Measurements from ENCODE around the gene ARHGAP18.

Gene ARHGAP18

DNA sequence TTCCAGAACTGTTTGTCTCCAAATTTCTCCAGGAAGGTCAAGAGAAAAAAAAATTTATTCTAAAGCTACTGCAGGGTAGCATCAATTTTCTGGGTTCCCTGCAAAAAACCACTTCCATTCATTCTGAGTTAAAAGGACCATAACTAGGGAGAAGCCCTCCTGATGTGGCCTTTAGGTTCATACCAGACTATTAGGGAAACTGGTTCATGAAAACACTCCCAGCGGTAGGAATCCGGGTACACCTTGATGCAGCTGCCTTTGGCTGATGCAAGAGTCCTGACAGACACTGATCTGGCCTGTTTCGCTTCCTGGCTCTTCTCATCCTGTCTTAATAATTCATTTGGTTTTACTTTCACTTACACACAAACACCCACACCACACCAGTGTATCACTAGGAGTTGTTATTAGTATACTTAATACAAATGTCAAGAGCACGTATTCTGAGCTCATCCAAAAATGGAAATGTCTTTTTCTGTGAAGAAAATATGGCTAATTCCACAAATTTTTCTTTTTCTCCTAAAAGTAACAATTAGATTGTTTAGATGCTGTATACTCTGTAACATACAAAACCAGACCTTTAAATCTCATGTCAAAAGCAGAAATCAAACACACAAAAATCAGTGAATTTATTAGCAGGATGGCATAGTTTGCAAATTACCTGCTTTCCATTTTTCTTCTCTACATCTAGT, 38.4 kb upstream of the ARHGAP18 start:
- ChIA-PET POLR2A (no interaction called here), CTCF (interaction anchor here (0.6 to 3.6 kb wide), 8 partner anchors 16 to 249 kb away, joined by 3 to 24 read pairs (median 4); no protein-coding TSS in a partner anchor)
- Histone ChIP-seq H3K4me3 (ENCODE audit: low read depth, low read length) (no peak overlapping the region), H3K9me3 (ENCODE audit: control insufficient read depth, insufficient read depth, low read depth, low read length) (no peaks in the 10 kb centered on the region), H3K4me1 (ENCODE audit: control insufficient read depth, insufficient read depth, low read length) (peaks cover 17% of the 10 kb centered on the region), H3K36me3 (ENCODE audit: control insufficient read depth in 2 of 2, insufficient read depth in 1 of 2, low read length in 2 of 2) (no peaks in the 10 kb centered on the region), H3K27ac (ENCODE audit: extremely low read depth, low read depth, low read length) (no peak overlapping the region)
- TF ChIP-seq ZNF223 (tag by site-specific recombination; IDR thresholded peaks at IDR 0.05) (no peak), HOXD13 (CRISPR knock-in tag; IDR thresholded peaks at IDR 0.05; ENCODE audit: borderline replicate concordance) (peak; percentile 40; the same call in 1 of the 2 replicates), ZBTB17 (tag by site-specific recombination; IDR thresholded peaks at IDR 0.05) (peak; percentile 82)

DNA sequence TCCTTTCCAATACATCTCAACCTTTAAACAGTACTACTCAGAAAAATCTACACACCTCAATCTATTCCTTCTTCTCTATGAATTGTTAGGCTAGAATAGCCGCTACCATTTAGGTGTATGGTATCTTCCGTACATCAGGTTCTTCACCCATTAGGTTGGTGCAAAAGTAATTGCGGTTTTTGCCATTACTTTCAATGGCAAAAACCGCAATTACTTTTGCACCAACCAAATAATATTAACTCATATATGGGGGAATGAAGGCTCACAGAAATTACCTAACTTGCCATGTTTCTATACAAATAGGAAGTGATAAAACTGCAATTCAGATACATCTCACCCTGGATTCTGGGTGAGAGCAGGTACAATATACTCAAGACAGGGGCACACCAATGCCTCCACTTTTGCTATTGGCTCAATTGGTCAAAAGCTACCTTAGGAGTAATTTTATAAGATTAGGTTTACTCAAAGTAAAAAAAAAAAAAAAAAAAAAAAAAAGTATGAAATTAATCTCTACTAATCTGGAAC, 37.7 kb upstream of the ARHGAP18 start:
- Histone ChIP-seq H3K4me3 (ENCODE audit: low read depth, low read length) (no peak overlapping the region), H3K36me3 (ENCODE audit: control insufficient read depth in 2 of 2, insufficient read depth in 1 of 2, low read length in 2 of 2) (no peaks in the 10 kb centered on the region), H3K27ac (ENCODE audit: extremely low read depth, low read depth, low read length) (no peak overlapping the region), H3K4me1 (ENCODE audit: control insufficient read depth, insufficient read depth, low read length) (peaks cover 17% of the 10 kb centered on the region), H3K9me3 (ENCODE audit: control insufficient read depth, insufficient read depth, low read depth, low read length) (no peaks in the 10 kb centered on the region)
- ChIA-PET CTCF (interaction anchor here (1.2 to 3.6 kb wide), 3 partner anchors 18 to 150 kb away, joined by 3 to 24 read pairs (median 5); no protein-coding TSS in a partner anchor), POLR2A (no interaction called here)
- no peak for TF ChIP-seq ZBTB20 (tag by site-specific recombination; IDR thresholded peaks at IDR 0.05)
- TF ChIP-seq, protein P1, sequence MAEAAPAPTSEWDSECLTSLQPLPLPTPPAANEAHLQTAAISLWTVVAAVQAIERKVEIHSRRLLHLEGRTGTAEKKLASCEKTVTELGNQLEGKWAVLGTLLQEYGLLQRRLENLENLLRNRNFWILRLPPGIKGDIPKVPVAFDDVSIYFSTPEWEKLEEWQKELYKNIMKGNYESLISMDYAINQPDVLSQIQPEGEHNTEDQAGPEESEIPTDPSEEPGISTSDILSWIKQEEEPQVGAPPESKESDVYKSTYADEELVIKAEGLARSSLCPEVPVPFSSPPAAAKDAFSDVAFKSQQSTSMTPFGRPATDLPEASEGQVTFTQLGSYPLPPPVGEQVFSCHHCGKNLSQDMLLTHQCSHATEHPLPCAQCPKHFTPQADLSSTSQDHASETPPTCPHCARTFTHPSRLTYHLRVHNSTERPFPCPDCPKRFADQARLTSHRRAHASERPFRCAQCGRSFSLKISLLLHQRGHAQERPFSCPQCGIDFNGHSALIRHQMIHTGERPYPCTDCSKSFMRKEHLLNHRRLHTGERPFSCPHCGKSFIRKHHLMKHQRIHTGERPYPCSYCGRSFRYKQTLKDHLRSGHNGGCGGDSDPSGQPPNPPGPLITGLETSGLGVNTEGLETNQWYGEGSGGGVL (tag by site-specific recombination; IDR thresholded peaks at IDR 0.05), result no peak
- no peak for TF ChIP-seq EGR2 (tag by site-specific recombination; IDR thresholded peaks at IDR 0.05; ENCODE audit: low read depth)
- TF ChIP-seq ZNF549 (tag by site-specific recombination; IDR thresholded peaks at IDR 0.05), result no peak
- TF ChIP-seq ZNF624 (tag by site-specific recombination; IDR thresholded peaks at IDR 0.05), result no peak
- TF ChIP-seq, protein P2, sequence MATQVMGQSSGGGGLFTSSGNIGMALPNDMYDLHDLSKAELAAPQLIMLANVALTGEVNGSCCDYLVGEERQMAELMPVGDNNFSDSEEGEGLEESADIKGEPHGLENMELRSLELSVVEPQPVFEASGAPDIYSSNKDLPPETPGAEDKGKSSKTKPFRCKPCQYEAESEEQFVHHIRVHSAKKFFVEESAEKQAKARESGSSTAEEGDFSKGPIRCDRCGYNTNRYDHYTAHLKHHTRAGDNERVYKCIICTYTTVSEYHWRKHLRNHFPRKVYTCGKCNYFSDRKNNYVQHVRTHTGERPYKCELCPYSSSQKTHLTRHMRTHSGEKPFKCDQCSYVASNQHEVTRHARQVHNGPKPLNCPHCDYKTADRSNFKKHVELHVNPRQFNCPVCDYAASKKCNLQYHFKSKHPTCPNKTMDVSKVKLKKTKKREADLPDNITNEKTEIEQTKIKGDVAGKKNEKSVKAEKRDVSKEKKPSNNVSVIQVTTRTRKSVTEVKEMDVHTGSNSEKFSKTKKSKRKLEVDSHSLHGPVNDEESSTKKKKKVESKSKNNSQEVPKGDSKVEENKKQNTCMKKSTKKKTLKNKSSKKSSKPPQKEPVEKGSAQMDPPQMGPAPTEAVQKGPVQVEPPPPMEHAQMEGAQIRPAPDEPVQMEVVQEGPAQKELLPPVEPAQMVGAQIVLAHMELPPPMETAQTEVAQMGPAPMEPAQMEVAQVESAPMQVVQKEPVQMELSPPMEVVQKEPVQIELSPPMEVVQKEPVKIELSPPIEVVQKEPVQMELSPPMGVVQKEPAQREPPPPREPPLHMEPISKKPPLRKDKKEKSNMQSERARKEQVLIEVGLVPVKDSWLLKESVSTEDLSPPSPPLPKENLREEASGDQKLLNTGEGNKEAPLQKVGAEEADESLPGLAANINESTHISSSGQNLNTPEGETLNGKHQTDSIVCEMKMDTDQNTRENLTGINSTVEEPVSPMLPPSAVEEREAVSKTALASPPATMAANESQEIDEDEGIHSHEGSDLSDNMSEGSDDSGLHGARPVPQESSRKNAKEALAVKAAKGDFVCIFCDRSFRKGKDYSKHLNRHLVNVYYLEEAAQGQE (tag by site-specific recombination; IDR thresholded peaks at IDR 0.05), result no peak
- no peak for TF ChIP-seq ZNF132 (tag by site-specific recombination; IDR thresholded peaks at IDR 0.05; ENCODE audit: borderline replicate concordance)
- no peak for TF ChIP-seq WT1 (tag by site-specific recombination; IDR thresholded peaks at IDR 0.05)
- no peak for TF ChIP-seq MZF1 (tag by site-specific recombination; IDR thresholded peaks at IDR 0.05; ENCODE audit: borderline replicate concordance)
- no peak for TF ChIP-seq ZFP41 (tag by site-specific recombination; IDR thresholded peaks at IDR 0.05; ENCODE audit: borderline replicate concordance)

DNA sequence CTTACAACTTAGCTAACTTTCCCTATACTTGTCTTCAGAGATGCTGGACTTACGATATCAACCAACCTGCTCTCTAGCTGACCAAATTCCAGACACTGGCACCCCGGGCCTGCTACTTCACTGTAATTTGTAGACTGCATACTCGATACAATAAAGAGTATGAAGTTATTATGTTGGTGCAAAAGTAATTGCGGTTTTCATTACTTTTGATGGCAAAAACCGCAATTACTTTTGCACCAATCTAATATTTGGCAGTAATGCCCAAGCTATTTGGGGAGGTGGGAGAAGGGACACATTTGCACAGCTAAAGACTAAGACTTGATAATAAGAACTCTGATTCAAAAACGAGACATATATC, 34.9 kb upstream of the ARHGAP18 start:
- H3K36me3 ChIP-seq (ENCODE audit: control insufficient read depth in 2 of 2, insufficient read depth in 1 of 2, low read length in 2 of 2), result no peaks in the 10 kb centered on the region
- H3K27ac ChIP-seq (ENCODE audit: extremely low read depth, low read depth, low read length), result no peak overlapping the region; the same call in 1 of the 2 replicates
- H3K4me3 ChIP-seq (ENCODE audit: low read depth, low read length), result no peak overlapping the region
- 0 out of 2 replicates have a peak, but pooled peaks have one; percentile 11 for TF ChIP-seq ZXDB (tag by site-specific recombination; IDR thresholded peaks at IDR 0.05)
- TF ChIP-seq ZNF768 (tag by site-specific recombination; IDR thresholded peaks at IDR 0.05), result no peak
- TF ChIP-seq, protein P3, sequence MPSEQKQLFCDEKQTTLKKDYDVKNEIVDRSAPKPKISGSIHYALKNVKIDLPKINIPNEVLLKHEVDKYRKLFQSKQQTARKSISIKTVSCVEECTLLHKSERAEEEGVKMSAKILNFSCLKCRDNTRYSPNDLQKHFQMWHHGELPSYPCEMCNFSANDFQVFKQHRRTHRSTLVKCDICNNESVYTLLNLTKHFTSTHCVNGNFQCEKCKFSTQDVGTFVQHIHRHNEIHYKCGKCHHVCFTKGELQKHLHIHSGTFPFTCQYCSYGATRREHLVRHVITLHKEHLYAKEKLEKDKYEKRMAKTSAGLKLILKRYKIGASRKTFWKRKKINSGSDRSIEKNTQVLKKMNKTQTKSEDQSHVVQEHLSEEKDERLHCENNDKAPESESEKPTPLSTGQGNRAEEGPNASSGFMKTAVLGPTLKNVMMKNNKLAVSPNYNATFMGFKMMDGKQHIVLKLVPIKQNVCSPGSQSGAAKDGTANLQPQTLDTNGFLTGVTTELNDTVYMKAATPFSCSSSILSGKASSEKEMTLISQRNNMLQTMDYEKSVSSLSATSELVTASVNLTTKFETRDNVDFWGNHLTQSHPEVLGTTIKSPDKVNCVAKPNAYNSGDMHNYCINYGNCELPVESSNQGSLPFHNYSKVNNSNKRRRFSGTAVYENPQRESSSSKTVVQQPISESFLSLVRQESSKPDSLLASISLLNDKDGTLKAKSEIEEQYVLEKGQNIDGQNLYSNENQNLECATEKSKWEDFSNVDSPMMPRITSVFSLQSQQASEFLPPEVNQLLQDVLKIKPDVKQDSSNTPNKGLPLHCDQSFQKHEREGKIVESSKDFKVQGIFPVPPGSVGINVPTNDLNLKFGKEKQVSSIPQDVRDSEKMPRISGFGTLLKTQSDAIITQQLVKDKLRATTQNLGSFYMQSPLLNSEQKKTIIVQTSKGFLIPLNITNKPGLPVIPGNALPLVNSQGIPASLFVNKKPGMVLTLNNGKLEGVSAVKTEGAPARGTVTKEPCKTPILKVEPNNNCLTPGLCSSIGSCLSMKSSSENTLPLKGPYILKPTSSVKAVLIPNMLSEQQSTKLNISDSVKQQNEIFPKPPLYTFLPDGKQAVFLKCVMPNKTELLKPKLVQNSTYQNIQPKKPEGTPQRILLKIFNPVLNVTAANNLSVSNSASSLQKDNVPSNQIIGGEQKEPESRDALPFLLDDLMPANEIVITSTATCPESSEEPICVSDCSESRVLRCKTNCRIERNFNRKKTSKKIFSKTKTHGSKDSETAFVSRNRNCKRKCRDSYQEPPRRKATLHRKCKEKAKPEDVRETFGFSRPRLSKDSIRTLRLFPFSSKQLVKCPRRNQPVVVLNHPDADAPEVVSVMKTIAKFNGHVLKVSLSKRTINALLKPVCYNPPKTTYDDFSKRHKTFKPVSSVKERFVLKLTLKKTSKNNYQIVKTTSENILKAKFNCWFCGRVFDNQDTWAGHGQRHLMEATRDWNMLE (tag by site-specific recombination; conservative IDR thresholded peaks at IDR 0.05; ENCODE audit: low read depth), result 0 out of 2 replicates have a peak, but pooled peaks have one; percentile 1
- TF ChIP-seq, protein P4, sequence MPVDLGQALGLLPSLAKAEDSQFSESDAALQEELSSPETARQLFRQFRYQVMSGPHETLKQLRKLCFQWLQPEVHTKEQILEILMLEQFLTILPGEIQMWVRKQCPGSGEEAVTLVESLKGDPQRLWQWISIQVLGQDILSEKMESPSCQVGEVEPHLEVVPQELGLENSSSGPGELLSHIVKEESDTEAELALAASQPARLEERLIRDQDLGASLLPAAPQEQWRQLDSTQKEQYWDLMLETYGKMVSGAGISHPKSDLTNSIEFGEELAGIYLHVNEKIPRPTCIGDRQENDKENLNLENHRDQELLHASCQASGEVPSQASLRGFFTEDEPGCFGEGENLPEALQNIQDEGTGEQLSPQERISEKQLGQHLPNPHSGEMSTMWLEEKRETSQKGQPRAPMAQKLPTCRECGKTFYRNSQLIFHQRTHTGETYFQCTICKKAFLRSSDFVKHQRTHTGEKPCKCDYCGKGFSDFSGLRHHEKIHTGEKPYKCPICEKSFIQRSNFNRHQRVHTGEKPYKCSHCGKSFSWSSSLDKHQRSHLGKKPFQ (tag by site-specific recombination; IDR thresholded peaks at IDR 0.05), result no peak
- TF ChIP-seq MYNN (tag by site-specific recombination; IDR thresholded peaks at IDR 0.05; ENCODE audit: borderline replicate concordance), result 0 out of 2 replicates have a peak, but pooled peaks have one; percentile 5
- POLR2A ChIA-PET, result interaction anchor here (1.1 to 3.2 kb wide), 2 partner anchors 23 to 35 kb away, joined by 5 to 11 read pairs; partner anchors contain the start of gene ARHGAP18
- H3K4me1 ChIP-seq (ENCODE audit: control insufficient read depth, insufficient read depth, low read length), result peaks cover 21% of the 10 kb centered on the region
- H3K9me3 ChIP-seq (ENCODE audit: control insufficient read depth, insufficient read depth, low read depth, low read length), result no peaks in the 10 kb centered on the region
- CTCF ChIA-PET, result interaction anchor here (0.6 to 5.0 kb wide), 17 partner anchors 12 to 1036 kb away, joined by 3 to 39 read pairs (median 4); no protein-coding TSS in a partner anchor
